GM18502 (cell line): ENCODE results near the gene PRKAR2B.
"Not testable (repeated sequence)": the region's sequence is repeated elsewhere in the genome, so short reads cannot be mapped to it uniquely, and the experiment has no call there.

ENCODE experiments used
- ATAC-seq: cut with Tn5 transposase; IDR thresholded peaks from one replicate; pipeline ENCODE4 v1.9.1; 2021; ENCODE audit warnings: mild to moderate bottlenecking; ENCODE audit not compliant: unreplicated experiment, poor library complexity

PRKAR2B gene

GRCh38 chr7:107046491-107047259, 2.2 kb downstream of the PRKAR2B start:
- ATAC-seq, result no peak

GRCh38 chr7:107047902-107048782, 3.6 kb downstream of the PRKAR2B start:
- ATAC-seq, result no peak

- no peak for ATAC-seq
Observed at GRCh38 chr7:107048783-107049418, 4.4 kb downstream of the PRKAR2B start.

- no peak for ATAC-seq
Observed at GRCh38 chr7:107049480-107049879, 5.0 kb downstream of the PRKAR2B start.

GRCh38 chr7:107049971-107050532, 5.5 kb downstream of the PRKAR2B start:
- ATAC-seq, result no peak

- no peak for ATAC-seq
Observed at GRCh38 chr7:107051376-107051775, 6.9 kb downstream of the PRKAR2B start.

- ATAC-seq, result not testable (repeated sequence)
Observed at GRCh38 chr7:107054965-107055364, 10.5 kb downstream of the PRKAR2B start.

GRCh38 chr7:107056058-107056457, 11.6 kb downstream of the PRKAR2B start:
- not testable (repeated sequence) for ATAC-seq

- ATAC-seq, result no peak
Observed at GRCh38 chr7:107056728-107057473, 12.4 kb downstream of the PRKAR2B start.

GRCh38 chr7:107057474-107057833, 12.9 kb downstream of the PRKAR2B start:
- ATAC-seq, result no peak

- ATAC-seq, result no peak
Observed at GRCh38 chr7:107059468-107059867, 15.0 kb downstream of the PRKAR2B start.

- ATAC-seq, result no peak
Observed at GRCh38 chr7:107063245-107064120, 19.0 kb downstream of the PRKAR2B start.

GRCh38 chr7:107064255-107064654, 19.8 kb downstream of the PRKAR2B start:
- no peak for ATAC-seq

- ATAC-seq, result no peak
Observed at GRCh38 chr7:107065929-107066247, 21.4 kb downstream of the PRKAR2B start.

GRCh38 chr7:107068156-107068555, 23.7 kb downstream of the PRKAR2B start:
- ATAC-seq, result no peak

- ATAC-seq, result no peak
Observed at GRCh38 chr7:107069457-107069856, 25.0 kb downstream of the PRKAR2B start.

GRCh38 chr7:107070710-107071109, 26.2 kb downstream of the PRKAR2B start:
- no peak for ATAC-seq

- no peak for ATAC-seq
Observed at GRCh38 chr7:107071129-107071528, 26.6 kb downstream of the PRKAR2B start.

GRCh38 chr7:107072133-107072532, 27.6 kb downstream of the PRKAR2B start:
- no peak for ATAC-seq
